IPS DF 6.9 (cell line): ENCODE measurements around the gene DUS1L.

Source experiments
- DNase-seq: peaks from one replicate; pipeline ENCODE4 v3.0.0-alpha.2; 2013; ENCODE audit warnings: low read depth, low spot score
- H3K27ac ChIP-seq: one replicate; pipeline ENCODE4 v1.5.1; 2013; ENCODE audit warnings: low read length, control low read depth
- H3K27me3 ChIP-seq: 2 replicates; pipeline ENCODE4 v1.6.1; 2013; ENCODE audit warnings: mild to moderate bottlenecking, low read length; ENCODE audit not compliant: control insufficient read depth, insufficient read depth
- H3K36me3 ChIP-seq: 2 replicates; pipeline ENCODE4 v1.6.1; 2013; ENCODE audit warnings: low read length; ENCODE audit not compliant: control insufficient read depth, insufficient read depth
- H3K4me1 ChIP-seq: 2 replicates; pipeline ENCODE4 v1.6.1; 2013; ENCODE audit warnings: low read length; ENCODE audit not compliant: control insufficient read depth, insufficient read depth
- H3K4me3 ChIP-seq: 2 replicates; pipeline ENCODE4 v1.5.1; 2013; ENCODE audit warnings: mild to moderate bottlenecking, low read length
- H3K9me3 ChIP-seq: 2 replicates; pipeline ENCODE4 v1.6.1; 2013; ENCODE audit warnings: low read length, inconsistent platforms; ENCODE audit not compliant: control insufficient read depth, insufficient read depth
- WGBS: extraction: QIAGEN DNeasy Blood & Tissue Kit; methylation state at CpG from one replicate; pipeline ENCODE4 v1.1.7; 2013; ENCODE audit warnings: mixed read lengths, missing lambda C conversion rate; ENCODE audit not compliant: insufficient read length, insufficient coverage; 5-methylcytosine and 5-hydroxymethylcytosine counted together

DUS1L gene

GRCh38 chr17:82015311-82015971 is 50.2 kb downstream of the DUS1L start:
- no peak for DNase-seq
- H3K36me3 ChIP-seq, result peaks cover 6% of the 10 kb centered on the region; the same call in 1 of the 2 replicates
- no peaks in the 10 kb centered on the region for H3K9me3 ChIP-seq
- H3K27me3 ChIP-seq, result no peaks in the 10 kb centered on the region
- WGBS, result no CpG with 5 or more reads among the region's 24 CpGs
- no peaks in the 10 kb centered on the region; the same call in 1 of the 2 replicates for H3K4me1 ChIP-seq
- no peak overlapping the region for H3K27ac ChIP-seq
- H3K4me3 ChIP-seq, result no peak overlapping the region

- Histone ChIP-seq H3K27ac (no peak overlapping the region), H3K36me3 (peaks cover 6% of the 10 kb centered on the region; the same call in 1 of the 2 replicates), H3K4me3 (no peak overlapping the region), H3K27me3 (no peaks in the 10 kb centered on the region), H3K9me3 (no peaks in the 10 kb centered on the region), H3K4me1 (no peaks in the 10 kb centered on the region; the same call in 1 of the 2 replicates)
- DNase-seq, result no peak
- WGBS, result no CpG with 5 or more reads among the region's 13 CpGs
Measured at GRCh38 chr17:82014971-82015310, 50.7 kb downstream of the DUS1L start.

- Histone ChIP-seq H3K36me3 (peaks cover 6% of the 10 kb centered on the region; the same call in 1 of the 2 replicates), H3K27ac (no peak overlapping the region), H3K27me3 (no peaks in the 10 kb centered on the region), H3K4me1 (no peaks in the 10 kb centered on the region; the same call in 1 of the 2 replicates), H3K9me3 (no peaks in the 10 kb centered on the region), H3K4me3 (no peak overlapping the region)
- no peak for DNase-seq
- no CpG with 5 or more reads among the region's 23 CpGs for WGBS
Measured at GRCh38 chr17:82014432-82014831, 51.2 kb downstream of the DUS1L start.

DNA sequence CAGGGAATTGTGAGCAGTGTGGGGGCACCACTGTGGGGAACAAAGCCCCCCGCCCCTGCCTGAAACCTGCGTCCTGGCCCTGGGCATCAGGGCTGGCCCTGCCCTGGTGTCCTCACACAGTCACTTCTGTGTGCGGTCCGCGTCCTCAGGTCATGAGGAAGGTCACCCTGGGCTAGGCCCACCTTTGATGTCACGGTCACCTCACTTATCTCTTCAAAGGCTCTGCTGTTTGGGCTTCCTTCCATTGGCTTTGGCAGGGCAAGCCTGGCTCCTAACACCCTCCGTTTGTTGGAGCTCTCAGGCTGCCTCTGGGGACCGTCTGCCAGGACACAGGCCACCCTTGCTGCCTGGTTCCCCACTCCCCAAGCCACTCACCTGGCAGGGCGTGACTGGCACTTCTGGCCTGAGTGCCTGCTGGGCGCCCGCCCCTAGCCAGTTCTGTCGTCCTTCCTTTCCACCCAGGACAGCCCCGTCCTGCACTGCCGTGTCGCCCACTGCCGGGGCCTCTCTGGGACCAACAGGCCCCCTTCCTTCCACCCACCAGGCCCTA is 51.8 kb downstream of the DUS1L start:
- no peaks in the 10 kb centered on the region for H3K9me3 ChIP-seq
- WGBS, result no CpG with 5 or more reads among the region's 16 CpGs
- H3K36me3 ChIP-seq, result peaks cover 6% of the 10 kb centered on the region; the same call in 1 of the 2 replicates
- no peak for DNase-seq
- no peak overlapping the region for H3K27ac ChIP-seq
- H3K4me1 ChIP-seq, result no peaks in the 10 kb centered on the region; the same call in 1 of the 2 replicates
- H3K4me3 ChIP-seq, result no peak overlapping the region
- H3K27me3 ChIP-seq, result no peaks in the 10 kb centered on the region

GRCh38 chr17:82013341-82013740 is 52.3 kb downstream of the DUS1L start:
- H3K27me3 ChIP-seq, result no peaks in the 10 kb centered on the region
- DNase-seq, result no peak
- H3K4me1 ChIP-seq, result no peaks in the 10 kb centered on the region; the same call in 1 of the 2 replicates
- no peak overlapping the region for H3K4me3 ChIP-seq
- no peak overlapping the region for H3K27ac ChIP-seq
- WGBS, result no CpG with 5 or more reads among the region's 22 CpGs
- peaks cover 5% of the 10 kb centered on the region; the same call in 1 of the 2 replicates for H3K36me3 ChIP-seq
- H3K9me3 ChIP-seq, result no peaks in the 10 kb centered on the region

- Histone ChIP-seq H3K36me3 (peaks cover 3% of the 10 kb centered on the region; the same call in 1 of the 2 replicates), H3K27me3 (no peaks in the 10 kb centered on the region), H3K4me3 (no peak overlapping the region), H3K27ac (no peak overlapping the region), H3K9me3 (no peaks in the 10 kb centered on the region), H3K4me1 (no peaks in the 10 kb centered on the region; the same call in 1 of the 2 replicates)
- WGBS, result no CpG with 5 or more reads among the region's 19 CpGs
- no peak for DNase-seq
Measured at GRCh38 chr17:82012640-82013295, 52.8 kb downstream of the DUS1L start.

DNA sequence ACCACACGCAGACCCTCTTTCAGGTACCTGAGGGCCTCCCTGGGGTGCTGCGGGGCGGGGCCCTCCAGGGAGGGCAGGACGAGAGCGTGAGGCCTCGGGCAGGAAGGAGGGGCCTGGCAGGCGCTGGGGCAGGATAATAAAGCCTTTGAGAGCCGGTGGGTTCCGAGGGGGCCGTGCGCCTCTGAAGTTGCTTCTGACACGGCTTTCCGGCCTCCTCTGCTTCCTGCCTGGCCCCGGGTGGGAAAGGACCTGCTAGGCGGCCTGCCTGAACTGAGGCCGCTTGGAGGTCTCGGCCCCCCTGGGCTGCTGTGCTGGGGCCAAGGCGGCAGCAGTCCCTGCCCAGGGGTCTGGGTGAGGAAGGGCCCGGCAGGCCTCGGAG is 53.4 kb downstream of the DUS1L start:
- no peak overlapping the region for H3K27ac ChIP-seq
- DNase-seq, result no peak
- H3K9me3 ChIP-seq, result no peaks in the 10 kb centered on the region
- H3K36me3 ChIP-seq, result peaks cover 3% of the 10 kb centered on the region; the same call in 1 of the 2 replicates
- no peaks in the 10 kb centered on the region; the same call in 1 of the 2 replicates for H3K4me1 ChIP-seq
- no peaks in the 10 kb centered on the region for H3K27me3 ChIP-seq
- no peak overlapping the region for H3K4me3 ChIP-seq
- no CpG with 5 or more reads among the region's 20 CpGs for WGBS

- Histone ChIP-seq H3K27ac (no peak overlapping the region), H3K4me1 (no peaks in the 10 kb centered on the region; the same call in 1 of the 2 replicates), H3K36me3 (peaks cover 3% of the 10 kb centered on the region; the same call in 1 of the 2 replicates), H3K4me3 (no peak overlapping the region), H3K9me3 (no peaks in the 10 kb centered on the region), H3K27me3 (no peaks in the 10 kb centered on the region)
- no CpG with 5 or more reads among the region's 19 CpGs for WGBS
- no peak for DNase-seq
Measured at GRCh38 chr17:82011617-82012187, 53.9 kb downstream of the DUS1L start.

DNA sequence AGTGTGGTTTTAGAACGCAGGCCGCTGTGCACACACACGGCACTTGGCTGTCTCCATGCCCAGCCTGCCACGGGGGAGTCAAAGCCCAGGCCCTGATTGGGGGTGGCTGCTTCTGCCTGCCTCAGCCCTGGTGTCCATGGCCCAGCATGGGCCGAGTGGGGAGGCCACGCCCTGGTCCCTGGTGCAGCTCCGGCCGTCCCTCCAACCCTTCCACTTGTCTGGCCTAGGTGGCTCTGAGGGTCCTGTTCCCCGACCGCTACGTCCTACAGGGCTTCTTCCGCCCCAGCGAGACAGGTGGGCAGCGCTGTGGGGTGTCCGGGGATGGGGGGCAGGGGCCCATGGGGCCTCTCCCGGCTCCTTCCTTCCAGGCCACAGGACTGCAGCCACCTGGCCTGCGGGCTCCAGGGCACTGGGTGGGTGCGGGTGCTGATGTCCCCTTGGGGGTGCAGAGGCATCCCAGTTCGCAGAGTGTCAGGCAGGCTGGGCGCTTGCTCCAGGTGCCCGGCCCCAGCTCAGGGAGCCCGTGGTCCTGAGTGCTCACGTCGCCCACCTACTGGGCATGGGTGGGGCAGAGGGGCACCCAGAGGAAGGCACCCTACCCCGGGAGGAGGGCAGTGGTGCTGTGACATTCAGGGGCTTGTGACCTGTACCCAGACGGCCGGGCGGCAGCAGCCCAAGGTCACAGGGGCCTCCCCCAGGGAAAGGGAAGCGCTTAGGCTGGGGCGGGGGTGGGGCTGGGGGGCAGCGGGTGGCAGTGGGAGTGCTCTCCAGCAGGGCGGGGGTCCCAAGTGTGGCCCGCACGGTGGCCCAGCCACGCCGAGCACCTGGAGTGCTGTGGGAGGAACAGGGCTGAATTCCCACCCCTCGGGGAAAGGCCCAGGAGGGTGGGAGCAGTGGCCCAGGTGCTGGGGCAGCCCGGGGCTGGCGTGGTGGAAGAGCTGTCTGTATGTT is 54.8 kb downstream of the DUS1L start:
- no CpG with 5 or more reads among the region's 39 CpGs for WGBS
- H3K9me3 ChIP-seq, result no peaks in the 10 kb centered on the region
- no peak overlapping the region for H3K4me3 ChIP-seq
- no peak for DNase-seq
- peaks cover 3% of the 10 kb centered on the region; the same call in 1 of the 2 replicates for H3K36me3 ChIP-seq
- H3K4me1 ChIP-seq, result no peaks in the 10 kb centered on the region; the same call in 1 of the 2 replicates
- no peaks in the 10 kb centered on the region for H3K27me3 ChIP-seq
- H3K27ac ChIP-seq, result no peak overlapping the region
